ENCODE data around the gene VRK2.

GRCh38 chr2:58107803-58108710 is 61.5 kb downstream of the VRK2 start:
- TF ChIP-seq ZFX (IDR thresholded peaks at IDR 0.05) (no peak), POLR2AphosphoS5 (IDR thresholded peaks at IDR 0.05; ENCODE audit: low read depth, low read length) (peak; percentile 56), CTCF (IDR thresholded peaks at IDR 0.05 in 2 of 3, conservative IDR thresholded peaks at IDR 0.05 in 1 of 3; ENCODE audit: borderline replicate concordance in 1 of 3, insufficient read depth in 1 of 3, low read depth in 2 of 3, low read length in 2 of 3) (no peak), POLR2A (IDR thresholded peaks at IDR 0.05; ENCODE audit: borderline replicate concordance, extremely low read depth, insufficient read depth, insufficient read length) (no peak), JUND (IDR thresholded peaks at IDR 0.05) (peak; percentile 82), MAX (IDR thresholded peaks at IDR 0.05) (peak; percentile 11; the same call in 1 of the 2 replicates), EZH2phosphoT487 (IDR thresholded peaks at IDR 0.05; ENCODE audit: borderline replicate concordance) (no peak), EZH2 (IDR thresholded peaks at IDR 0.05) (no peak), YY1 (IDR thresholded peaks at IDR 0.05; ENCODE audit: extremely low read depth, insufficient replicate concordance, low read depth, low read length) (no peak)
